B cell (primary cell): ENCODE data around the gene NBEA. TPM values are rescaled to one million over a fixed set of nuclear protein-coding genes. Genes with fewer than 3 reads are reported as not detected.
"Not testable (repeated sequence)": the region's sequence is repeated elsewhere in the genome, so short reads cannot be mapped to it uniquely, and the experiment has no call there.

Experiments used
- ATAC-seq: fragments of 200-7000 bp; cut with Tn5 transposase; one replicate; pipeline ENCODE4 v1.10.0; 2021; ENCODE audit warnings: low read depth, mild to moderate bottlenecking, moderate number of reproducible peaks, moderate library complexity
- CTCF ChIA-PET: fragments of 350-600 bp; sonication (Branson Sonifier 250); formaldehyde crosslinking; loops from one replicate; lab custom pipeline; 2021; ENCODE audit warnings: antibody characterized with exemption, inconsistent platforms; lab: Charles Lee
- POLR2A ChIA-PET: fragments of 350-600 bp; sonication (Branson Sonifier 250); formaldehyde crosslinking; loops from one replicate; lab custom pipeline; 2021; ENCODE audit warnings: antibody characterized with exemption; lab: Charles Lee
- DNase-seq: peaks from one replicate; pipeline ENCODE4 v3.0.0; 2013
- H2AFZ ChIP-seq: 2 replicates; pipeline ENCODE4 v1.6.1; 2012; ENCODE audit warnings: mild to moderate bottlenecking, low read depth, low read length; ENCODE audit not compliant: insufficient read depth, poor library complexity, severe bottlenecking
- H3K27ac ChIP-seq, 2 donors: 1 replicate in 1 of 2; 2 replicates in 1 of 2; pipeline ENCODE4 v1.5.1; 2012 to 2013; ENCODE audit warnings: low read length in 2 of 2, mild to moderate bottlenecking in 2 of 2, moderate library complexity in 1 of 2
- H3K27me3 ChIP-seq, 4 experiments: fragments of 200-600 bp in 1 of 4; sonication (generic) in 1 of 4; replicated peaks in 1 of 4; 1 replicate in 2 of 4; 2 replicates in 2 of 4; pipeline versions ENCODE4 v1.6.1 to v1.7.0; 2013 to 2016; ENCODE audit warnings: low read length in 3 of 4, mild to moderate bottlenecking in 2 of 4, mixed read lengths in 1 of 4, moderate library complexity in 1 of 4; ENCODE audit not compliant: insufficient read depth in 4 of 4, control insufficient read depth in 3 of 4; ENCODE audit errors: control extremely low read depth in 1 of 4
- H3K36me3 ChIP-seq, 2 experiments: replicated peaks in 1 of 2; 1 replicate in 1 of 2; 2 replicates in 1 of 2; pipeline versions ENCODE4 v1.6.1 to v1.7.1; 2013; ENCODE audit warnings: low read length in 1 of 2; ENCODE audit not compliant: insufficient read depth in 2 of 2, control insufficient read depth in 1 of 2; ENCODE audit errors: control extremely low read depth in 1 of 2, extremely low read depth in 1 of 2
- H3K4me1 ChIP-seq, 2 donors: fragments of 200-600 bp in 1 of 2; sonication (generic) in 1 of 2; 1 replicate in 1 of 2; 2 replicates in 1 of 2; pipeline versions ENCODE4 v1.5.1 to v1.6.1; 2013 to 2017; ENCODE audit warnings: low read length in 2 of 2; ENCODE audit not compliant: control insufficient read depth in 2 of 2, insufficient read depth in 2 of 2
- H3K4me2 ChIP-seq: replicated peaks from 2 replicates; pipeline ENCODE3; 2012; ENCODE audit warnings: mild to moderate bottlenecking, low read depth, low read length; ENCODE audit not compliant: poor library complexity, severe bottlenecking
- H3K4me3 ChIP-seq, 5 experiments: fragments of 200-600 bp in 1 of 5; sonication (generic) in 1 of 5; 1 replicate in 3 of 5; 2 replicates in 2 of 5; pipeline versions ENCODE4 v1.5.1 to v1.7.0; 2011 to 2016; ENCODE audit warnings: low read length in 4 of 5, mild to moderate bottlenecking in 4 of 5, low read depth in 2 of 5, control low read depth in 1 of 5, moderate library complexity in 1 of 5; ENCODE audit not compliant: insufficient read depth in 1 of 5; ENCODE audit errors: control extremely low read depth in 1 of 5, extremely low read depth in 1 of 5
- H3K79me2 ChIP-seq: fragments of 200-600 bp; sonication (generic); one replicate; pipeline ENCODE4 v1.6.0; 2016; ENCODE audit warnings: low read length; ENCODE audit not compliant: control insufficient read depth, insufficient read depth
- H3K9ac ChIP-seq: fragments of 200-600 bp; sonication (generic); 2 replicates; pipeline ENCODE4 v1.6.1; 2017; ENCODE audit warnings: mild to moderate bottlenecking, low read length, moderate library complexity
- H3K9me3 ChIP-seq, 3 donors: one replicate each; pipeline versions ENCODE4 v1.6.1 to v1.7.1; 2013; ENCODE audit warnings: low read length in 2 of 3; ENCODE audit not compliant: control insufficient read depth in 2 of 3, insufficient read depth in 1 of 3; ENCODE audit errors: control extremely low read depth in 1 of 3
- H4K20me1 ChIP-seq: 2 replicates; pipeline ENCODE4 v1.6.0; 2012; ENCODE audit warnings: mild to moderate bottlenecking, low read length; ENCODE audit not compliant: insufficient read depth, control insufficient read depth, poor library complexity, severe bottlenecking
- H3K27ac Mint-ChIP-seq: one replicate; pipeline ENCODE4 v1.8.0; 2021; ENCODE audit warnings: mixed read lengths
- H3K27me3 Mint-ChIP-seq: one replicate; pipeline ENCODE4 v1.8.0; 2021; ENCODE audit warnings: mixed read lengths
- H3K4me1 Mint-ChIP-seq: one replicate; pipeline ENCODE4 v1.8.0; 2021; ENCODE audit warnings: mixed read lengths
- H3K4me3 Mint-ChIP-seq: one replicate; pipeline ENCODE4 v1.8.0; 2021; ENCODE audit warnings: mixed read lengths
- H3K9me3 Mint-ChIP-seq: one replicate; pipeline ENCODE4 v1.8.0; 2022; ENCODE audit warnings: mixed read lengths; ENCODE audit not compliant: insufficient read depth
- CTCF ChIP-seq: fragments of 200-600 bp; IDR thresholded peaks from one replicate; pipeline ENCODE4 v1.8.0; 2022; ENCODE audit warnings: antibody characterized with exemption, mild to moderate bottlenecking
- EZH2 ChIP-seq: IDR thresholded peaks from 2 replicates; pipeline ENCODE4 v1.6.1; 2012; ENCODE audit warnings: borderline replicate concordance, low read depth, mild to moderate bottlenecking, moderate library complexity, low read length; ENCODE audit not compliant: insufficient read depth, poor library complexity, severe bottlenecking
- WGBS: methylation state at CpG from one replicate; pipeline ENCODE4 v1.1.5; 2013; ENCODE audit warnings: missing lambda C conversion rate; ENCODE audit not compliant: insufficient coverage; 5-methylcytosine and 5-hydroxymethylcytosine counted together
- intact Hi-C: fragments of 100-400 bp; cut with micrococcal nuclease; formaldehyde crosslinking; loops from one replicate; pipeline ENCODE4 v1.10.0; 2022
- polyA plus RNA-seq: library from polyadenylated mRNA; depleted of rRNA; stranded (reverse); fragments of >200 nt; gene quantifications from 2 replicates; pipeline ENCODE4 v1.2.3, GENCODE V29; 2012
- total RNA-seq, 2 donors: library from RNA; stranded (reverse); fragments of 120-200 nt in 1 of 2; gene quantifications; 1 replicate in 1 of 2; 2 replicates in 1 of 2; pipeline versions ENCODE4 v1.2.3 to v1.2.4, GENCODE V29; 2013 to 2022

NBEA gene
- total and polyA plus RNA-seq, 2 donors (not counting 1 experiment from before 2014, with no cell fraction given): 1.5 to 10.7 TPM

- no CpG with 5 or more reads among the region's 2 CpGs for WGBS
- POLR2A ChIA-PET: no interaction called here
- TF ChIP-seq CTCF (no peak), EZH2 (no peak)
- Mint-ChIP-seq H3K9me3 (peaks cover under 1% of the 10 kb centered on the region), H3K4me1 (no peaks in the 10 kb centered on the region), H3K27me3 (no peaks in the 10 kb centered on the region), H3K4me3 (no peak overlapping the region), H3K27ac (no peak overlapping the region)
- Histone ChIP-seq H3K9me3 (no peaks in the 10 kb centered on the region), H3K79me2 (no peaks in the 10 kb centered on the region), H3K9ac (no peak overlapping the region), H3K4me2 (no peak overlapping the region), H3K27me3 (no peaks in the 10 kb centered on the region), H3K36me3 (no peaks in the 10 kb centered on the region), H2AFZ (no peak overlapping the region), H3K4me3 (no peak overlapping the region), H3K27ac (no peak overlapping the region), H3K4me1 (no peaks in the 10 kb centered on the region), H4K20me1 (no peaks in the 10 kb centered on the region)
- CTCF ChIA-PET: no interaction called here
- DNase-seq (no peak), ATAC-seq (no peak)
- intact Hi-C loops: no loop called here
Observed at GRCh38 chr13:35092751-35093150, 150.7 kb downstream of the NBEA start.

GRCh38 chr13:35093356-35093755, 151.3 kb downstream of the NBEA start:
- H4K20me1 ChIP-seq: no peaks in the 10 kb centered on the region
- ChIA-PET CTCF (no interaction called here), POLR2A (no interaction called here)
- no peak for ATAC-seq
- TF ChIP-seq CTCF: no peak
- TF ChIP-seq EZH2: no peak
- no peak overlapping the region for H3K4me3 ChIP-seq
- WGBS: no CpG with 5 or more reads among the region's 1 CpG
- no peak for DNase-seq
- H3K9me3 ChIP-seq: no peaks in the 10 kb centered on the region
- Mint-ChIP-seq H3K27ac (no peak overlapping the region), H3K27me3 (no peaks in the 10 kb centered on the region), H3K4me3 (no peak overlapping the region), H3K9me3 (no peaks in the 10 kb centered on the region), H3K4me1 (no peaks in the 10 kb centered on the region)
- no peaks in the 10 kb centered on the region for H3K4me1 ChIP-seq
- H3K27ac ChIP-seq: no peak overlapping the region
- H3K27me3 ChIP-seq: no peaks in the 10 kb centered on the region
- intact Hi-C loops: no loop called here
- no peak overlapping the region for H3K9ac ChIP-seq
- no peaks in the 10 kb centered on the region for H3K36me3 ChIP-seq
- no peak overlapping the region for H3K4me2 ChIP-seq
- H2AFZ ChIP-seq: no peak overlapping the region
- no peaks in the 10 kb centered on the region for H3K79me2 ChIP-seq

DNA sequence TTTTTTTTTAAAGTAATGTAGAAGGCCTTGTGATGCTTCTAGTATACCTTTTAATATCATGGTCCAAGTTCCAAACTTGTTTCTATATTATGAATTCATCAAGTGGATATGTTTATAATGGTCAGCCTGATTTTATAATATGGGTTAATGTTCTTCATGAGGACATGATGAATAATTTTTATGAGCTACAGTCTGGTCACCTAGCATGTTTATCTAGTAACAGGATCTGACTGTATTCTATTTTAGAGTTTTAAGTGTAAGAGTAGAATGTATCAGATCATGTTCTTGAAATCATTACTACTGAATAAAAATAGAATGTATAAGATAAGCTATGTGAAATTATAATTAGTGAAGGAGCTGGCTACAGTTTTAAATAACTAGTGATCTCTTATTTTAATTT, 164.7 kb downstream of the NBEA start:
- H3K4me2 ChIP-seq, H4K20me1 ChIP-seq, CTCF ChIA-PET, H3K9ac ChIP-seq, ATAC-seq, H3K9me3 Mint-ChIP-seq, H3K27ac ChIP-seq, H3K4me1 ChIP-seq, H2AFZ ChIP-seq, H3K4me3 Mint-ChIP-seq, H3K27me3 Mint-ChIP-seq, H3K27ac Mint-ChIP-seq, H3K27me3 ChIP-seq, H3K36me3 ChIP-seq, intact Hi-C loops, H3K79me2 ChIP-seq, DNase-seq, H3K9me3 ChIP-seq, H3K4me1 Mint-ChIP-seq, H3K4me3 ChIP-seq, POLR2A ChIA-PET: not testable (repeated sequence)
